Myometrial cell (primary cell): Measurements from ENCODE around the gene LANCL2. TPM values are rescaled to one million over a fixed set of nuclear protein-coding genes. Genes with fewer than 3 reads are reported as not detected.

Experiments
- total RNA-seq: library from RNA; depleted of rRNA; stranded (reverse); fragments of >200 nt; gene quantifications from 2 replicates; pipeline ENCODE4 v1.2.3, GENCODE V29; 2015

LANCL2 gene, protein sequence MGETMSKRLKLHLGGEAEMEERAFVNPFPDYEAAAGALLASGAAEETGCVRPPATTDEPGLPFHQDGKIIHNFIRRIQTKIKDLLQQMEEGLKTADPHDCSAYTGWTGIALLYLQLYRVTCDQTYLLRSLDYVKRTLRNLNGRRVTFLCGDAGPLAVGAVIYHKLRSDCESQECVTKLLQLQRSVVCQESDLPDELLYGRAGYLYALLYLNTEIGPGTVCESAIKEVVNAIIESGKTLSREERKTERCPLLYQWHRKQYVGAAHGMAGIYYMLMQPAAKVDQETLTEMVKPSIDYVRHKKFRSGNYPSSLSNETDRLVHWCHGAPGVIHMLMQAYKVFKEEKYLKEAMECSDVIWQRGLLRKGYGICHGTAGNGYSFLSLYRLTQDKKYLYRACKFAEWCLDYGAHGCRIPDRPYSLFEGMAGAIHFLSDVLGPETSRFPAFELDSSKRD
- total RNA-seq = 18.4 and 26.8 TPM in 2 replicates

DNA sequence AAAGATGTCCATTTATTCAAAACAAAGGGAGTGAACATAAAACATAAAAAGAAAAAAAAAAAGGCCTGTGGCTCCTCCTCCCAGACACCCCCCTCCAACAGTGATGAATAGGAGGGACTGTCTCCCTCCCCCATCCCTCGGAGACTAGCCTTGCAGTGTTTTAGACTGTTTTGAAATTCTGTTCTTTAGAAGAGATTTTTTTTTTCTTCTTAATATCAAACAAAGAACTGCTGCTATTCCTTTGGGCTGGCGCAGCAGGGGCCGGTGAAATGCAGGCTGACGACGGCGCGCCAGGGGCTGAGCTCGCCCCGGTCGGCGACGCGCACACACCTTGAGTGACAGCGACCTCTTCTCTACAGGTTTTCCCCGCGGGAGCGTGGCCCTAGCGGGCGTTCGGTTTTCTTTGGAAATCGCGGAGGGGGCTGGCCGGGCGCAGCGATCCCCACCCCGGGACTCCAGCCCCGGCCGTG is at the start of gene LANCL2:
LANCL2 (plus strand) TSS at position 133 of the 470 bp plus-strand sequence. CDS start 689 bp downstream, outside the sequence.

Other genes with a start within 250 kb of the LANCL2 start
- gene VOPP1, start 207.2 kb downstream of the LANCL2 start, total RNA-seq = 68.1 and 77.0 TPM in 2 replicates